ENCODE measurements around the gene CALML6. TPM values are rescaled to one million over a fixed set of nuclear protein-coding genes. Genes with fewer than 3 reads are reported as not detected.

Gene CALML6
- polyA plus RNA-seq, 1 donor from 2014 or later, result not detected

DNA sequence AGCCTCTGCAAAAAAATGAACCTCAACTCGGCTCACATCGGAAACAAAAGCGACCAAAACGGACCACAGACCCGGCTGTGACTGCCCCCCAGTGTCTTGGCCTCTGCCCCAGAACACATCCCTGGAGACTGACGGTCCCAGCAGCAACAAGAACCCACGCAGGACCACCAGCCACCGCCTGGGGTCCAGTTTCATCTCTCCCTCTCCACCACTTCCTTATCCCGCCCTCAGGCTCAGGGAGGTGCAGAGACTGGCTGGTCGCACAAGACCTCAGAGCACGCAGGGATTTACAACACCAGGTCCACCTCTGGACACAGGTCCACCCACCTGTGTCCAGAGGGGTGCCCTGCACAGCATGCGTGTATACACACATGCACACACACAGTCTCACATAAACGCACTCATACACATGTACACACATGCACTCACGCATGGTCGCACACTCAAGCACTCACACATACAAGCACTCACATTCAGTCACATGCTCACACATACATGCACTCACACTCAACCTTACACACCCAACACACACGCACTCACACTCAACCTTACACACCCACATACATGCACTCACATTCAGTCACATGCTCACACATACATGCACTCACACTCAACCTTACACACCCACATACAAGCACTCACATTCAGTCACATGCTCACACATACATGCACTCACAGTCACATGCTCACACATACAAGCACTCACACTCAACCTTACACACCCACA is 22.7 kb downstream of the CALML6 start:
- H3K27me3 Mint-ChIP-seq, result no peaks in the 10 kb centered on the region
- peaks cover 0 to 1% (median 0%) of the 10 kb centered on the region in 3 donors for H3K4me1 Mint-ChIP-seq
- no peaks in the 10 kb centered on the region for H3K36me3 Mint-ChIP-seq
- no peak overlapping the region for H3K27ac Mint-ChIP-seq
- no peaks in the 10 kb centered on the region for H3K9me3 Mint-ChIP-seq
- H3K4me3 Mint-ChIP-seq, result no peak overlapping the region

DNA sequence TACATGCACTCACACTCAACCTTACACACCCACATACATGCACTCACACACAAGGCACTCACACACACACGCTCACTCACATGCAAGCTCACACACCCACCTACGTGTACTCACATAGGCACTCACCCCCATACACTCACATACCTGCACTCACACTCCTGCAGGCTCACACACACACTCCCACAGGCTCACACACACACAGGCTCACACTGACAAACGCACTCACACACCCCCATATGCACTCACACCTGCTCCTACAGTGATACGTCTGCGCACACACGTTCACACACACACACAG is 23.2 kb downstream of the CALML6 start:
- H3K4me3 Mint-ChIP-seq, result no peak overlapping the region
- no peak overlapping the region for H3K27ac Mint-ChIP-seq
- H3K27me3 Mint-ChIP-seq, result no peaks in the 10 kb centered on the region
- peaks cover 1% of the 10 kb centered on the region for H3K36me3 Mint-ChIP-seq
- H3K4me1 Mint-ChIP-seq, result peaks cover 0 to 3% (median 0%) of the 10 kb centered on the region in 3 donors
- no peaks in the 10 kb centered on the region for H3K9me3 Mint-ChIP-seq

DNA sequence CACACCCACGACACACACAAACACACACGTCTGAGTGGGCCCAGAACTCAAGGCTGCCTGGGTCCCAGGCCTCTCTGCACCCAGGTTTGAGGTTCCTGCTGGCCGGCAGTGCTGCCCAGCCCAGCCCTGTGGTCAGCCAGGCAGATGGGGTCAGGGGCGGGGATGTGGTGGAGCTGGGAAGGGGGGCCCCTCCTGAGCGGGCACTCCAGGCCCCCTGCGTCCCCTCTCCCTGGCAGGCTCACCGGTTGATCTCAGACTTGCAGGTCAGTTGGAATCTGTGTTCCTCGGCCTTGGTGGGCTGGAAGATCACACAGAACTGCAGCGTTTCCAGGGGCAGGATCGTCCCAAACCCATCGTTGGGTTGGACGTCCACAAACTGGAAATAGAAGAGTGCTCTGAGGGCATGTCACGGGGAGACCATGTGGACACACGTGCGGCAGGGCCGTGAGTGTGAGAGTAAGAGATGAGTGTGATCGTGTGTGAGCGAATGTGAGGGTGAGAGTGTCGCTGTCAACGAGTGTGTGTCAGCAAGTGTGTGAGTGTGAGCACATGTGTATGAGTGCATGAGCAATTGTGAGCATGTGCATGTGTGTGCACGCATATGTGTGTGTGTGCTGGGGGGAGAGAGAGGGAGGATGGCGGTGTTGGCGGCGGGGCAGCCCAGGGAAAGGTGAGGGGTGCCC is 23.7 kb downstream of the CALML6 start:
- H3K4me3 Mint-ChIP-seq, result no peak overlapping the region
- H3K36me3 Mint-ChIP-seq, result peaks cover 1% of the 10 kb centered on the region
- H3K27ac Mint-ChIP-seq, result no peak overlapping the region
- H3K4me1 Mint-ChIP-seq, result peaks cover 0 to 3% (median 0%) of the 10 kb centered on the region in 3 donors
- no peaks in the 10 kb centered on the region for H3K27me3 Mint-ChIP-seq
- H3K9me3 Mint-ChIP-seq, result no peaks in the 10 kb centered on the region

DNA sequence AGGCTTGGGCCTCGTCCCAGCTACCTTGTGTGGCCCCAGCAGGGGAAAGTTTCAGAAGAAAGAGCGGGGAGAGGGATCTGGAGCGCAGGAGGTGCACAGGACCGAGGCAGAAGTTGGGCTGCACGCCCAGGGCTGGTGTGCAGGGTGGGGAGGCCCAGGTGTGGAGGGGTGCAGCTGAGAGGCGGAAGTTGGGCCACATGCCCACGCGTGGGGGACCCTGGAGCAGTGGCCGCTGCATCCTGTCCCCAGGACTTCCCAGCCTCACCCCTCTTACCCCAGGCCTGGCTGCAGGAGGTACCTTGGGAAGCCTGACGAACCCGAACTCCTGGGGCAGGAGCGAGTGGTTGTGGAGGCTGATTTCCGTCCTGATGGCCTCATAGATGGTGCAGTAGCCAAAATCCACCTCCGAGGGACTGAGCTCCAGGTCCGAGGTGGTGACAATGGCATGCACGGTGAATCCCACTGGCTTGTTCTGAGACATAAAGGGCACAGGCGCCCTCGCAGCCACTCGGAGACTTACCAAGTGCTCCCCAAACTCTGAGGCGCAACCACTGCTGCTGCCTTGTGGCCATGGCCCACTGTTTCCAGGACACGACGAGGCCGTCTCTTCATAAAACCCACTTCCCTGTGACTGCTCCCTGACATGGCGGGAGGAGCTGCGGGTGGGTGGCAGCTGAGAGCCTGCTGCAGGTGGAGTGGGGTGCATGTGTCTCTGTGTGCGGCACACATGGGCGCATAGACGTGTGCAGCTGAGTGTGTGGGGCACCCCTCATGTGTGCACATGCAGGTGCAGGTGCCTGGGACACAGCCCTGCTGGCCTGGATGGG is 24.4 kb downstream of the CALML6 start:
- Mint-ChIP-seq H3K27me3 (peaks cover 1% of the 10 kb centered on the region), H3K4me1 (peaks cover 0 to 3% (median 2%) of the 10 kb centered on the region in 3 donors), H3K4me3 (no peak overlapping the region), H3K36me3 (peaks cover 1% of the 10 kb centered on the region), H3K9me3 (no peaks in the 10 kb centered on the region), H3K27ac (peak overlapping the region in 1 of 3 donors; percentile 50)

DNA sequence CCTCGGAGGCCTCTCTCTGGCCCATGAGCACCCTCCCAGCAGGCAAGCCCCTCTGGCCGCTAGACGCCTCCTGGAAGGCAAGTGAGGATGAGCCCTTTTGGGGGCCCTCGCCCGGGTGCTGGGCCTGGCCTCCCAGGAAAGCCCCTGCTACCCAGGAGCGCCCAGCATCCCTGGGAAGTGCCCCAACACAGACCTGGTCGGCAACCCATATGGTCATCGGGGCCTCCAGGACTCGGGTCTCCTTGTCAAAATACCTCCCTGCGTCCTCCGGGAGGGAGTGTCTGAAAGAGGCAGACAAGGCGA is 25.0 kb downstream of the CALML6 start:
- Mint-ChIP-seq H3K4me1 (peaks cover 0 to 3% (median 2%) of the 10 kb centered on the region in 3 donors), H3K36me3 (peaks cover 1% of the 10 kb centered on the region), H3K27me3 (peaks cover 1% of the 10 kb centered on the region), H3K4me3 (no peak overlapping the region), H3K27ac (peak overlapping the region in 1 of 3 donors; percentile 50), H3K9me3 (no peaks in the 10 kb centered on the region)

DNA sequence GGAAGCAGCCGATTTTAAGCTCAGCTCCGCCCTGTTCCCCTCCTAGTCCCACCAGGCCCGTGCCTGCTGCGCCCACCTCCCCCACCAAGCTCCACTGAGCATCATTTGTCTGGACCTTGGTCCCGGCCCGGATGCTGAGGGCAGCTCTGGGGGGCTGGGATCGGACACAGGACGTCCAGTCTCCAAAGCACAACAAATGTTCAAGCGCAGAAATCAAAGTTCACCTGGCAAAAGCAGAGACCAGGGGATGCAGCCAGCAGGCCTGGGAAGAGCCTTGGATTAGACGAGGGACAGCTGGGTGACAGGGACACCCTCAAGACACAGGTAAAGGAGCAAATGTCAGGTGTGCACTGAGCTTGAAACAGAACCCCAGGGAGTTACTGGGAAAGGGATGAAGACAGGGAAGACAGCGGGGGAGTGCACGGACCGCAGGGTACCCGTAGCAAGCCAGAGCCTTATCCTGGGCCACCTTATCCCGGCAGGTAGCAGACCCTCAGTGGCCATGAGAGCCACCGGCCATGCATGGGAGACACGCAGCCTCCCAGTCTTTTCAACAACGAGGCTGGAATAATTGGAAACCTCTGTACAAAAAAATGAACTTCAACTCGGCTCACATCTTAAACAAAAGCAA is 26.3 kb downstream of the CALML6 start:
- Mint-ChIP-seq H3K27me3 (peaks cover 1% of the 10 kb centered on the region), H3K9me3 (no peaks in the 10 kb centered on the region), H3K36me3 (peaks cover 1% of the 10 kb centered on the region), H3K4me3 (peak overlapping the region in 2 of 4 donors; percentile 1 to 17), H3K27ac (no peak overlapping the region), H3K4me1 (peaks cover 0 to 3% (median 2%) of the 10 kb centered on the region in 3 donors)

DNA sequence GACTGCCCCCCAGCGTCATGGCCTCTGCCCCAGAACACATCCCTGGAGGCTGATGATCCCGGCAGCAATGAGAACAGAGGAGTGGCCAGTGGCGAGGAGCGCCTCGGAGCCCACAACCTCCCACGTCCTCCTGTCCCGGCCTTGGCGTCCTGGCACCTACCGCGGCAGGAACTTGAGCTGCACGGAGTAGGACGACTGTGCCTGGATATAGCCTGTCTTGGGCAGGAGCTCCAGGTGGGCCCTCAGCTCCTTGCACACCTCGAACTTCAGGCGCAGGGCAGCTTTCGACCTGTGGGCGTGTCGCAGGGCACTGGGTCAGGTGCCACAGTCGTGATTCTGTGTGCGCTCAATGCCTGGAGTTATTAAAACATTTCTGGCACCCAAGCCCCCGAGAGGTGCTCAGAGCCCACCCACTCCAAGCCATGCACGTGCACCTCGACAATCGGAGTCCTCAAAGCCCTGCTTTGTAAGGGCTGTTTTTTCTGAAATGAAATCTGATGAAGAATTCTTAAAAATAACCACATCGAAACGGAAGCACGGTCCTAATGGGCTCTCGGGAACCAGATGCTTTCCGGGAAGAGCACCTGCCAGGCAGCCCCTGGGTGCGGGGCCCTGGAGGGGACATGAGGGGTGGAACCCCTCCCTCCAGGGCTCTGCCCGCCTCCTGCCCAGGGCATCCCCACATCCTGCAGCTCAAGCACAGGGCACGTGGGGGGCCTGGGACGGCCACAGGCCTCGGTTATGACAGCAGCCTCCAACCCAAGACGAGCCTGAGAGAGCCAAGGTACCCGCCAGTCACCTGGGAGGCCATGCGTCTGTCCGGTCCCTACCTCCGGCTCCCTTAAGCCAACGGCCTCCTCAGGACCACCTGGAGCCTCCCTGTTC is 27.1 kb downstream of the CALML6 start:
- Mint-ChIP-seq H3K4me1 (peaks cover 0 to 3% (median 2%) of the 10 kb centered on the region in 3 donors), H3K36me3 (peaks cover 1% of the 10 kb centered on the region), H3K27me3 (peaks cover 3% of the 10 kb centered on the region), H3K4me3 (no peak overlapping the region), H3K27ac (no peak overlapping the region), H3K9me3 (no peaks in the 10 kb centered on the region)

DNA sequence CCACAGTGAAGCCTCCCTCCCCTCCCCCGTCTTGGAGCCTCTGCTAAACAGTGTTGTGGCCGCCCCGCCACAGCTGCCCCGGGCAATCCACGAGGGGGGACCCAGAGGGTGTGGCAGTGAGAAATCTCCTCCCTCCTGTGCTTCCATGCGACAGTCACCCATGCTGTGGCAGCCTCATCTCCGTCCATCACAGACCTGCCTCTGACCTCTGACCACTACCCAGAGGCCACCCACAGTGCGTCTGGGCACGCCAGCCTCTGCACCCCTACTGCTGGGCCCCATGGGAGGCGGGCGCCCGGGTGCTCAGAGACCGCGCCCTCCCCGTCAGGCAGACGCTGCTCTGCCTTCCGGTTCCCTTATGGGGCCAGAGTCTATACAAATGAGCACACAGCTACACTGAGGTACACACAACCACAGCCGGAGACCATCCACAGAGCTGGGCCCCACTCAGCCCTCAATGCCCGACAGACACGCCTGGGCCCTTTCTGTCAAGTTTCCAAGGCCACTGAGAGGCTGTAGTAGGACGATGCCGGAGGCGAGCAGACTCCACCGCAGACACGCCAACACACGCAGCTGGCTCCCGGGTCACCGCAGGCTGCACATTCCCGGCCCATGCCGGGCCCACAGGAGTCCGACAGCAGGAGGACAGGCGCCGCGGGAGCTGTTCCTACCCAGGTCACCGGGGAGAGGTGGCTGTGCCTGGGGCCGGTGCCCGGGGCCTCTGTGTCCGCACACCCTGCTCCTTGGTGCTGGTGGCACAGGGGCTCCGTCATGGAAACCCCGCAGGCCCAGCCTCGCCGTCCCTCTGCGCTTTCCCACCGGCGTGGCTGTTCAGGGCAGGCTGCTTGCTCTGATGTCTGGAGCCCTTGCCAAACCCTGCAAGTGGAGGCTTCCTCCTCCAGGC is 27.9 kb downstream of the CALML6 start:
- Mint-ChIP-seq H3K4me3 (peak overlapping the region in 2 of 4 donors; percentile 55 to 63), H3K4me1 (peaks cover 0 to 3% (median 2%) of the 10 kb centered on the region in 3 donors), H3K27me3 (peaks cover 3% of the 10 kb centered on the region), H3K36me3 (peaks cover 1% of the 10 kb centered on the region), H3K9me3 (no peaks in the 10 kb centered on the region), H3K27ac (no peak overlapping the region)

DNA sequence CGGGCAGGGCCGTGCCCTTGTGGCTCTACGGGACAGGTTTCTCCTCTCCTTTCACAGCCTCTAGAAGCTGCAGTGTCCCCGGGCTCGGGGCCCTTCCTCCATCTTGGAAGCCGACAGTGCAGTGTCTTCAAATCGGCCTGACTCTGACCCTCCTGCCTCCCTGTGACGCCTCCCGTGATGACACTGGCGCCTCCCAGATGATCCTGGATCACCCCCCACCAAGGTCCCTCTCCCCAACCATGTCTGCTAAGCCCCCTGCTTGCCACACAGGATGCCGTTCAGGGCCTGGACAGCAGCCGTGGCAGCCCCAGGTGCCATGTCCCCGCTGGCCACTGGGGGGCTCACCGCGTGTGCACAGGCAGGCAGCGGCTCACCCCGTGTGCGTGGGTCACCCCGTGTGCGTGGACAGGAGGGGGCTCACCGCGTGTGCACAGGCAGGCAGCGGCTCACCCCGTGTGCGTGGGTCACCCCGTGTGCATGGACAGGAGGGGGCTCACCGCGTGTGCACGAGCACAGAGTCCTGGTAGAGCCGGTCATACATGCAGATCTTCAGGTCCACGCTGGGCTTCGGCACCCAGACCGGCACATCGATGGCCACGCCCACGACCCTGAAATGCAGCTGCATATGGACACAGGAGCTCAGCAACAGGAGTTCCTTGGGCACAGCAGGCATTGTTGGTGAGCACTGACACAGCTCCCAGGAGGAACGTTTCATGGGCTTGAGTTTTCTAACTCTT is 28.9 kb downstream of the CALML6 start:
- no peaks in the 10 kb centered on the region for H3K9me3 Mint-ChIP-seq
- peaks cover 3% of the 10 kb centered on the region for H3K27me3 Mint-ChIP-seq
- H3K27ac Mint-ChIP-seq, result peak overlapping the region in 1 of 3 donors; percentile 74

DNA sequence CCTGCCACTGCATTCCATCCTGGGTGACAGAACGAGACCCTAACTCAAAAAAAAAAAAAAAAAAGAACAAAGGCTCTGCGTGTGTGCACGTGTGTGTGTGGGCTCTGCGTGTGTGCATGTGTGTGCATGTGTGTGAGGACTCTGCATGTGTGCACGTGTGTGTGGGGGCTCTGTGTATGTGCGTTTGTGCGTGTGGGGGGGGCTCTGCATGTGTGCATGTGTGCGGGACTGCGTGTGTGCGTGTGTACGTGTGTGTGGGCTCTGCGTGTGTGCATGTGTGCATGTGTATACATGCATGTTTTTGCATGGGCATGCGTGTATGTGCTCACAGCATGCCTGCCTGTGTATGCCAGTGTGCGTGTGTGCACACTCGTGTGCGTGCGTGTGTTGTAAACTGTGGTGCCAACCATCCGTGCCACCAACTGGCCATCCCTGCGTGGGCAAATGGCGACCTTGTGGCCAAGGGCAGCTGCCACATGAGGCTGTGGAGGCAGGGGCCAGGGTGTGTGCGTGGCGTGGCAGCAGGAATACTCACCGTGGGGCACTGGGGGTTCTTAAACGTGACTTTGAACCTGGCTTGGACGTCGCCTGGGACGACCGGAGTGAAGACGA is 30.8 kb downstream of the CALML6 start:
- peaks cover 13% of the 10 kb centered on the region for H3K27me3 Mint-ChIP-seq
- no peak overlapping the region for H3K27ac Mint-ChIP-seq
- H3K4me1 Mint-ChIP-seq, result peaks cover 0 to 3% (median 2%) of the 10 kb centered on the region in 3 donors
- H3K9me3 Mint-ChIP-seq, result peaks cover 0 to 3% (median 0%) of the 10 kb centered on the region in 3 donors
- H3K36me3 Mint-ChIP-seq, result peaks cover 1% of the 10 kb centered on the region
- H3K4me3 Mint-ChIP-seq, result peak overlapping the region in 1 of 4 donors; percentile 80

More for the DNA sequence above, 28.9 kb downstream of the CALML6 start:
- Mint-ChIP-seq H3K4me1 (peaks cover 0 to 3% (median 2%) of the 10 kb centered on the region in 3 donors), H3K4me3 (peak overlapping the region in 2 of 4 donors; percentile 6 to 12), H3K36me3 (peaks cover 1% of the 10 kb centered on the region)

DNA sequence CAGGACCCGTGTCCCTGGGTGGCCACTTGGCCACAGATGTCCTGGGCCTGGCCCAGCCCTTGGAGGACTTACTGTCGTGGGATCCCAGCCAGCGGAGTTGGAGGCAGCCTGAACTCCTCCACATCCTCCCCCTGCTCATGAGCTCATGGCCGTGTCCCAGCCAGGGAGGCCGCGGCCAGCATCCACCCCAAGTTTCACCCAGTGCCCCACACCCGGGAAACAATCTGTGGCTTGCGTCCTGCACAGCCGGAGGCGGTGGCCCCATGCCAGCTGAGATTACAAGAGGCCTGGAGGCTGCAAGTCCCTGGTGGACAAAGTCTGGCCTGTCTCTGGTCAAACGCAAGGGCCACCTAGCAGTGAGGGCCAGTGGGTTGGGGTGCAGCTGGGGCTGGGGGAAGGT is 31.5 kb downstream of the CALML6 start:
- H3K27me3 Mint-ChIP-seq, result peaks cover 17% of the 10 kb centered on the region
- H3K27ac Mint-ChIP-seq, result no peak overlapping the region

DNA sequence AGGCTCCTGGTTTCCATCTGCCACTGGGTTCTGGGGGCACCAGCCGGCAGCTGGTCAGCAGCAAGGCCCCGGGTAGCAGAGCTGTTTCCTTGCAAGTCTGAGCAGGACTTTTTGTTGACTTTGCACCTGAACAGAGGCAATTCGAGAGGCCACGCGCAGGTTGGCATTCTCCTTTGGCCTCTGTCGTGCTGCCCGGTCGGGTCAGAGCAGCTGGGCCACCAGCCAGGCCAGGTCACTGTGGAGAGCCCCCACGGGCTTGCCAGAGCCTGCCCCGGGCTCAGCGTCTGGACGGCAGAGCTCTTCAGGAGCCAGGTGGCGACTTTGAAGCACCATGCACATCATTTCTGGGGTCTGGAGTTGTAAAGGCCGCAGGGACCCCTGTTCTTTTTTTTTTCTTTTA is 32.4 kb downstream of the CALML6 start:
- peaks cover 3% of the 10 kb centered on the region for H3K36me3 Mint-ChIP-seq
- no peak overlapping the region for H3K27ac Mint-ChIP-seq
- peaks cover 20% of the 10 kb centered on the region for H3K27me3 Mint-ChIP-seq
- peaks cover 0 to 3% (median 2%) of the 10 kb centered on the region in 3 donors for H3K4me1 Mint-ChIP-seq
- H3K4me3 Mint-ChIP-seq, result no peak overlapping the region
- peaks cover 3 to 11% (median 3%) of the 10 kb centered on the region in 3 donors for H3K9me3 Mint-ChIP-seq

More for the DNA sequence above, 31.5 kb downstream of the CALML6 start:
- H3K36me3 Mint-ChIP-seq, result peaks cover 2% of the 10 kb centered on the region
- H3K9me3 Mint-ChIP-seq, result peaks cover 2 to 10% (median 2%) of the 10 kb centered on the region in 3 donors
- H3K4me1 Mint-ChIP-seq, result peaks cover 0 to 3% (median 2%) of the 10 kb centered on the region in 3 donors
- no peak overlapping the region for H3K4me3 Mint-ChIP-seq

Data from IgD-negative memory B cell (primary cell).